Thoracic aorta (tissue), 2 donors: ENCODE measurements around the gene ADGRF1. TPM values are rescaled to one million over a fixed set of nuclear protein-coding genes. Genes with fewer than 3 reads are reported as not detected.

ENCODE experiments used
- ATAC-seq: fragments of 150-250 bp; one replicate; pipeline ENCODE4 v1.8.0; 2017; ENCODE audit warnings: low read depth; ENCODE audit not compliant: insufficient number of reproducible peaks, low FRiP score
- DNase-seq: peaks from one replicate; pipeline ENCODE4 v3.0.0-alpha.2; 2020; ENCODE audit warnings: low spot score
- H3K27ac ChIP-seq, 2 donors: fragments of 200-600 bp; sonication (generic); 1 replicate in 1 of 2; 2 replicates in 1 of 2; pipeline ENCODE4 v1.5.1; 2016; ENCODE audit warnings: mild to moderate bottlenecking in 2 of 2, moderate library complexity in 2 of 2
- H3K27me3 ChIP-seq: fragments of 200-600 bp; sonication (generic); replicated peaks from 2 replicates; pipeline ENCODE4 v1.6.0; 2016; ENCODE audit warnings: mild to moderate bottlenecking; ENCODE audit not compliant: insufficient read depth
- H3K36me3 ChIP-seq: fragments of 200-600 bp; sonication (generic); one replicate; pipeline ENCODE4 v1.5.1; 2016
- H3K4me1 ChIP-seq, 2 donors: fragments of 200-600 bp; sonication (generic); 1 replicate in 1 of 2; 2 replicates in 1 of 2; pipeline versions ENCODE4 v1.5.1 to v1.6.0; 2016; ENCODE audit warnings: low read depth in 2 of 2, mild to moderate bottlenecking in 1 of 2; ENCODE audit not compliant: control insufficient read depth in 1 of 2
- H3K4me3 ChIP-seq: fragments of 200-600 bp; sonication (generic); 2 replicates; pipeline ENCODE4 v1.5.1; 2016; ENCODE audit warnings: mild to moderate bottlenecking
- H3K9me3 ChIP-seq: fragments of 200-600 bp; sonication (generic); 2 replicates; pipeline ENCODE4 v1.5.1; 2016
- CTCF ChIP-seq: fragments of 200-600 bp; sonication (generic); IDR thresholded peaks from one replicate; pipeline ENCODE4 v1.5.1; 2019; ENCODE audit warnings: antibody characterized with exemption
- total RNA-seq, 2 donors: library from RNA; depleted of rRNA; stranded (reverse); fragments of >200 nt; gene quantifications; one replicate each; pipeline versions ENCODE4 v1.1.0 to v1.2.3, GENCODE V29; 2016

The ADGRF1 gene
- total RNA-seq, 2 donors from 2014 or later = not detected

- Histone ChIP-seq H3K36me3 (no peaks in the 10 kb centered on the region), H3K27ac (no peak overlapping the region), H3K9me3 (no peaks in the 10 kb centered on the region), H3K4me1 (no peaks in the 10 kb centered on the region), H3K4me3 (no peak overlapping the region), H3K27me3 (no peaks in the 10 kb centered on the region)
- no peak for ATAC-seq
- no peak for TF ChIP-seq CTCF
- DNase-seq = no peak
Measured at GRCh38 chr6:46972531-46972930, 69.6 kb downstream of the ADGRF1 start.

- H3K27ac ChIP-seq = no peak overlapping the region
- peaks cover 7 to 14% of the 10 kb centered on the region in 2 donors for H3K4me1 ChIP-seq
- H3K4me3 ChIP-seq = no peak overlapping the region
- TF ChIP-seq CTCF = no peak
- H3K9me3 ChIP-seq = no peaks in the 10 kb centered on the region
- no peaks in the 10 kb centered on the region for H3K27me3 ChIP-seq
- H3K36me3 ChIP-seq = no peaks in the 10 kb centered on the region
- no peak for DNase-seq
- no peak for ATAC-seq
Measured at GRCh38 chr6:46969206-46969605, 72.9 kb downstream of the ADGRF1 start.

GRCh38 chr6:46967826-46968349, 74.2 kb downstream of the ADGRF1 start:
- no peaks in the 10 kb centered on the region for H3K9me3 ChIP-seq
- ATAC-seq (no peak), DNase-seq (no peak)
- H3K36me3 ChIP-seq = no peaks in the 10 kb centered on the region
- no peaks in the 10 kb centered on the region for H3K27me3 ChIP-seq
- no peak overlapping the region for H3K4me3 ChIP-seq
- H3K27ac ChIP-seq = no peak overlapping the region
- TF ChIP-seq CTCF = no peak
- peaks cover 12 to 19% of the 10 kb centered on the region in 2 donors for H3K4me1 ChIP-seq

DNA sequence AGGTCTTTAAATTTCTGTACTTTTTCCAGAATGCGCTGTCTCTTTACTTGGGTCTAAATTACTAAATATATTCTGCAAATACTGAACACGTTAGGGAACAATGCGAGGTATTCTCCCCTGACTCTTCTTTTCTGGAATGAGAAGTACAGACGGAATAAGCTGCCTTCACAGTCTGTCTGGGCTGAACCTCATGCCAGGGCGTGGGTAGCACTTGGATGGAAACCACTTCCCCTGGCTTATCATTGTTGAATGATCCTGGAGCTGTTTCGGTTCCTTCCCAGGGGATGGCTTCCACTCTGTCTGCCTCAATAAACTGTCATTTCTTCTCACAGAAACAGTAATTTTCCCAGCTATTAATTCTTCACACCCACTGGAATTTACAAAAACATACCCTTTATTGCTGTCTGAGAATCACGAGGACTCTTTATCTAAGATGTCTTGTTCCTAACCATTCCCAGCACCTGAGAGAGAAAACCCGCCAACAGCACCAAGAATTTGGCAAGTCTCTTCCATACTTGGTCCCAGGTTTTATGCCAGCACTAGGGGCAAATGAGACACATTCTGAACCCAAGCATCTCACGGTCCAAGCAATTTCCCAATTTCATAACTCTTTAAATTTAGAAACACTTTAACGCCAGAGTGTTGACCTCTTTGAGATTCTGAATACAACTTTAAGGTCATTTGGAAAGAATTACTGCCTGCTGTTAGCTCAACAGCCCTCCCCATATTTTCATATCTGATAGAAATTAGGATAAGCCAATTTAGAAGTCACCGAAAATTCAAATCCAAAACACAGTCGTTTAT, 77.2 kb downstream of the ADGRF1 start:
- no peak overlapping the region for H3K27ac ChIP-seq
- no peaks in the 10 kb centered on the region for H3K9me3 ChIP-seq
- no peaks in the 10 kb centered on the region for H3K36me3 ChIP-seq
- H3K4me1 ChIP-seq = peaks cover 12 to 19% of the 10 kb centered on the region in 2 donors
- ATAC-seq (no peak), DNase-seq (no peak)
- TF ChIP-seq CTCF = no peak
- no peaks in the 10 kb centered on the region for H3K27me3 ChIP-seq
- peak overlapping the region; percentile 2 for H3K4me3 ChIP-seq

DNA sequence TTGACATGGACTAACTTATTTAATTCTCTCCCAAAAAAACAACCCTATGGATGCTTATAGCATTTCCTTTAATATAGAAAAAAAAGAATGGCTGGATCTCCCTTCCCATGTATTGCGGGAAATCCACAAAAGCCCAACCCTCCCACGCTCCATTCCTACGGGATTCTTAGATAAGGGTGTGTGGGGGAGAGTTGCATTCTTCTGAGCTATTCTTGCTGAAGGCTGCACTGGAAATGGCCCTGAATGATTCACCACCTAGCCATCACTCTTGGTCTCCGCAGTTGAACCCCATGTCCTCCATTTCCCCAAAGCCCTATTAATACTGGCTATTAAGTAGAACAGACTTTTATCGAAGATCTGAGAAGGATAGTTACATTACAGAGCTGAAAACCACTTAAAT, 78.5 kb downstream of the ADGRF1 start:
- no peaks in the 10 kb centered on the region for H3K27me3 ChIP-seq
- DNase-seq (no peak), ATAC-seq (no peak)
- no peak for TF ChIP-seq CTCF
- H3K4me3 ChIP-seq = no peak overlapping the region
- H3K27ac ChIP-seq = peak overlapping the region in 1 of 2 donors; percentile 22
- peaks cover 12 to 19% of the 10 kb centered on the region in 2 donors for H3K4me1 ChIP-seq
- no peaks in the 10 kb centered on the region for H3K36me3 ChIP-seq
- H3K9me3 ChIP-seq = no peaks in the 10 kb centered on the region
